ENCODE measurements around the gene FHOD3.

FHOD3 gene

DNA sequence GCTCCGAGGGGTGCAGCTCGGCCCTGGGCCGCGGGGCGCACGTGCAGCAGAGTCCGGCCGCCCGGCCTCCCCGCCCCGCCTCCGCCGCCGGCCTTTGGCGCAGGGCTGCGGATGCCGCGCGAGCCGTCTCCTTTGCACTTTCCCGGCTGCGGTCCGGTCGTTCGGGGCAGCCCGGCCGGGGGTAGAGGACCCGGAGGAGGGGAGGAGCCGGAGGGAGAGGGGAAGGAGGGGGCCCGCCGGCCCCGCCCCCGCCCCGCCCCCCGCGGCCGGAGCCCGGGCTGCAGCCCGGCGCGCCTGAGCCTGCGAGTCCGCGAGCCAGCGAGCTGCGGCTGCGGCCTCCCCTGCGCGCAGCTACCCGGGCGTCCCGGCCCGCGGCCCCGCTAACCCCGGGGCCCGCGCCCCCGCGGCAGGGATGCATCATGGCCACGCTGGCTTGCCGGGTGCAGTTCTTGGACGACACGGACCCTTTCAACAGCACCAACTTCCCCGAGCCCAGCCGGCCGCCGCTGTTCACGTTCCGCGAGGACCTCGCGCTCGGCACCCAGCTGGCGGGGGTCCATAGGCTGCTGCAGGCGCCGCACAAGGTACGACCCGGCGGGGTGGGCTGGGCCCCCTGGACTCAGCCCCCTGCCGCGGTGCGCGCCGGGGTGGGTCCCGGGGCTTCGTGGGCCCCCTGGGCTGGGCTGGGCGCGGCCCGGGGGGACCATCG lies at the start of gene FHOD3 (continued):
- TF ChIP-seq, protein P1, sequence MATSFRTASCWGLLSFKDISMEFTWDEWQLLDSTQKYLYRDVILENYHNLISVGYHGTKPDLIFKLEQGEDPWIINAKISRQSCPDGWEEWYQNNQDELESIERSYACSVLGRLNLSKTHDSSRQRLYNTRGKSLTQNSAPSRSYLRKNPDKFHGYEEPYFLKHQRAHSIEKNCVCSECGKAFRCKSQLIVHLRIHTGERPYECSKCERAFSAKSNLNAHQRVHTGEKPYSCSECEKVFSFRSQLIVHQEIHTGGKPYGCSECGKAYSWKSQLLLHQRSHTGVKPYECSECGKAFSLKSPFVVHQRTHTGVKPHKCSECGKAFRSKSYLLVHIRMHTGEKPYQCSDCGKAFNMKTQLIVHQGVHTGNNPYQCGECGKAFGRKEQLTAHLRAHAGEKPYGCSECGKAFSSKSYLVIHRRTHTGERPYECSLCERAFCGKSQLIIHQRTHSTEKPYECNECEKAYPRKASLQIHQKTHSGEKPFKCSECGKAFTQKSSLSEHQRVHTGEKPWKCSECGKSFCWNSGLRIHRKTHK (tag by site-specific recombination; IDR thresholded peaks at IDR 0.05) = no peak
- TF ChIP-seq, protein P2, sequence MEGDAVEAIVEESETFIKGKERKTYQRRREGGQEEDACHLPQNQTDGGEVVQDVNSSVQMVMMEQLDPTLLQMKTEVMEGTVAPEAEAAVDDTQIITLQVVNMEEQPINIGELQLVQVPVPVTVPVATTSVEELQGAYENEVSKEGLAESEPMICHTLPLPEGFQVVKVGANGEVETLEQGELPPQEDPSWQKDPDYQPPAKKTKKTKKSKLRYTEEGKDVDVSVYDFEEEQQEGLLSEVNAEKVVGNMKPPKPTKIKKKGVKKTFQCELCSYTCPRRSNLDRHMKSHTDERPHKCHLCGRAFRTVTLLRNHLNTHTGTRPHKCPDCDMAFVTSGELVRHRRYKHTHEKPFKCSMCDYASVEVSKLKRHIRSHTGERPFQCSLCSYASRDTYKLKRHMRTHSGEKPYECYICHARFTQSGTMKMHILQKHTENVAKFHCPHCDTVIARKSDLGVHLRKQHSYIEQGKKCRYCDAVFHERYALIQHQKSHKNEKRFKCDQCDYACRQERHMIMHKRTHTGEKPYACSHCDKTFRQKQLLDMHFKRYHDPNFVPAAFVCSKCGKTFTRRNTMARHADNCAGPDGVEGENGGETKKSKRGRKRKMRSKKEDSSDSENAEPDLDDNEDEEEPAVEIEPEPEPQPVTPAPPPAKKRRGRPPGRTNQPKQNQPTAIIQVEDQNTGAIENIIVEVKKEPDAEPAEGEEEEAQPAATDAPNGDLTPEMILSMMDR (tag by site-specific recombination; IDR thresholded peaks at IDR 0.05) = no peak
- TF ChIP-seq, protein P3, sequence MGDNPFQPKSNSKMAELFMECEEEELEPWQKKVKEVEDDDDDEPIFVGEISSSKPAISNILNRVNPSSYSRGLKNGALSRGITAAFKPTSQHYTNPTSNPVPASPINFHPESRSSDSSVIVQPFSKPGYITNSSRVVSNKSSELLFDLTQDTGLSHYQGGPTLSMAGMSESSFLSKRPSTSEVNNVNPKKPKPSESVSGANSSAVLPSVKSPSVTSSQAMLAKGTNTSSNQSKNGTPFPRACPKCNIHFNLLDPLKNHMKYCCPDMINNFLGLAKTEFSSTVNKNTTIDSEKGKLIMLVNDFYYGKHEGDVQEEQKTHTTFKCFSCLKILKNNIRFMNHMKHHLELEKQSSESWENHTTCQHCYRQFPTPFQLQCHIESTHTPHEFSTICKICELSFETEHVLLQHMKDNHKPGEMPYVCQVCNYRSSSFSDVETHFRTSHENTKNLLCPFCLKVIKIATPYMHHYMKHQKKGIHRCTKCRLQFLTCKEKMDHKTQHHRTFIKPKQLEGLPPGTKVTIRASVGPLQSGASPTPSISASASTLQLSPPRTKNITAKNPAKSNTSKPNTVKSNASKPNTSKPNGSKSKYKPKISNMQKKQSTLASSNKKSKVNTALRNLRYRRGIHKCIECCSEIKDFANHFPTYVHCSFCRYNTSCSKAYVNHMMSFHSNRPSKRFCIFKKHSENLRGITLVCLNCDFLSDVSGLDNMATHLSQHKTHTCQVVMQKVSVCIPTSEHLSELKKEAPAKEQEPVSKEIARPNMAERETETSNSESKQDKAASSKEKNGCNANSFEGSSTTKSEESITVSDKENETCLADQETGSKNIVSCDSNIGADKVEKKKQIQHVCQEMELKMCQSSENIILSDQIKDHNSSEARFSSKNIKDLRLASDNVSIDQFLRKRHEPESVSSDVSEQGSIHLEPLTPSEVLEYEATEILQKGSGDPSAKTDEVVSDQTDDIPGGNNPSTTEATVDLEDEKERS (tag by site-specific recombination; IDR thresholded peaks at IDR 0.05) = no peak
- TF ChIP-seq ZNF791 (tag by site-specific recombination; IDR thresholded peaks at IDR 0.05) (no peak), ZNF561 (tag by site-specific recombination; IDR thresholded peaks at IDR 0.05; ENCODE audit: borderline replicate concordance) (peak; percentile 27; the same call in 1 of the 2 replicates), ZNF174 (tag by site-specific recombination; IDR thresholded peaks at IDR 0.05) (0 out of 2 replicates have a peak, but pooled peaks have one; percentile 42), GLI4 (tag by site-specific recombination; IDR thresholded peaks at IDR 0.05) (no peak), ZNF132 (tag by site-specific recombination; IDR thresholded peaks at IDR 0.05; ENCODE audit: borderline replicate concordance) (no peak), ZNF155 (tag by site-specific recombination; IDR thresholded peaks at IDR 0.05) (no peak), ZNF239 (tag by site-specific recombination; IDR thresholded peaks at IDR 0.05) (no peak), ZNF600 (tag by site-specific recombination; IDR thresholded peaks at IDR 0.05) (no peak), ZNF558 (tag by site-specific recombination; IDR thresholded peaks at IDR 0.05) (no peak), ZNF610 (tag by site-specific recombination; IDR thresholded peaks at IDR 0.05; ENCODE audit: borderline replicate concordance) (no peak), IKZF3 (tag by site-specific recombination; IDR thresholded peaks at IDR 0.05) (no peak), ZSCAN23 (tag by site-specific recombination; IDR thresholded peaks at IDR 0.05) (no peak), ZNF626 (tag by site-specific recombination; IDR thresholded peaks at IDR 0.05) (no peak), ZNF837 (tag by site-specific recombination; IDR thresholded peaks at IDR 0.05) (no peak), ZSCAN16 (tag by site-specific recombination; IDR thresholded peaks at IDR 0.05) (no peak), ZBTB8A (tag by site-specific recombination; IDR thresholded peaks at IDR 0.05) (peak; percentile 30; the same call in 1 of the 2 replicates), ZNF560 (tag by site-specific recombination; IDR thresholded peaks at IDR 0.05; ENCODE audit: borderline replicate concordance) (no peak), TRIM28 (IDR thresholded peaks at IDR 0.05; ENCODE audit: borderline replicate concordance, low read length) (no peak)
- TF ChIP-seq, protein P4, sequence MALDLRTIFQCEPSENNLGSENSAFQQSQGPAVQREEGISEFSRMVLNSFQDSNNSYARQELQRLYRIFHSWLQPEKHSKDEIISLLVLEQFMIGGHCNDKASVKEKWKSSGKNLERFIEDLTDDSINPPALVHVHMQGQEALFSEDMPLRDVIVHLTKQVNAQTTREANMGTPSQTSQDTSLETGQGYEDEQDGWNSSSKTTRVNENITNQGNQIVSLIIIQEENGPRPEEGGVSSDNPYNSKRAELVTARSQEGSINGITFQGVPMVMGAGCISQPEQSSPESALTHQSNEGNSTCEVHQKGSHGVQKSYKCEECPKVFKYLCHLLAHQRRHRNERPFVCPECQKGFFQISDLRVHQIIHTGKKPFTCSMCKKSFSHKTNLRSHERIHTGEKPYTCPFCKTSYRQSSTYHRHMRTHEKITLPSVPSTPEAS (tag by site-specific recombination; IDR thresholded peaks at IDR 0.05) = no peak
- TF ChIP-seq, protein P5, sequence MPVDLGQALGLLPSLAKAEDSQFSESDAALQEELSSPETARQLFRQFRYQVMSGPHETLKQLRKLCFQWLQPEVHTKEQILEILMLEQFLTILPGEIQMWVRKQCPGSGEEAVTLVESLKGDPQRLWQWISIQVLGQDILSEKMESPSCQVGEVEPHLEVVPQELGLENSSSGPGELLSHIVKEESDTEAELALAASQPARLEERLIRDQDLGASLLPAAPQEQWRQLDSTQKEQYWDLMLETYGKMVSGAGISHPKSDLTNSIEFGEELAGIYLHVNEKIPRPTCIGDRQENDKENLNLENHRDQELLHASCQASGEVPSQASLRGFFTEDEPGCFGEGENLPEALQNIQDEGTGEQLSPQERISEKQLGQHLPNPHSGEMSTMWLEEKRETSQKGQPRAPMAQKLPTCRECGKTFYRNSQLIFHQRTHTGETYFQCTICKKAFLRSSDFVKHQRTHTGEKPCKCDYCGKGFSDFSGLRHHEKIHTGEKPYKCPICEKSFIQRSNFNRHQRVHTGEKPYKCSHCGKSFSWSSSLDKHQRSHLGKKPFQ (tag by site-specific recombination; IDR thresholded peaks at IDR 0.05) = no peak
- TF ChIP-seq, protein P6, sequence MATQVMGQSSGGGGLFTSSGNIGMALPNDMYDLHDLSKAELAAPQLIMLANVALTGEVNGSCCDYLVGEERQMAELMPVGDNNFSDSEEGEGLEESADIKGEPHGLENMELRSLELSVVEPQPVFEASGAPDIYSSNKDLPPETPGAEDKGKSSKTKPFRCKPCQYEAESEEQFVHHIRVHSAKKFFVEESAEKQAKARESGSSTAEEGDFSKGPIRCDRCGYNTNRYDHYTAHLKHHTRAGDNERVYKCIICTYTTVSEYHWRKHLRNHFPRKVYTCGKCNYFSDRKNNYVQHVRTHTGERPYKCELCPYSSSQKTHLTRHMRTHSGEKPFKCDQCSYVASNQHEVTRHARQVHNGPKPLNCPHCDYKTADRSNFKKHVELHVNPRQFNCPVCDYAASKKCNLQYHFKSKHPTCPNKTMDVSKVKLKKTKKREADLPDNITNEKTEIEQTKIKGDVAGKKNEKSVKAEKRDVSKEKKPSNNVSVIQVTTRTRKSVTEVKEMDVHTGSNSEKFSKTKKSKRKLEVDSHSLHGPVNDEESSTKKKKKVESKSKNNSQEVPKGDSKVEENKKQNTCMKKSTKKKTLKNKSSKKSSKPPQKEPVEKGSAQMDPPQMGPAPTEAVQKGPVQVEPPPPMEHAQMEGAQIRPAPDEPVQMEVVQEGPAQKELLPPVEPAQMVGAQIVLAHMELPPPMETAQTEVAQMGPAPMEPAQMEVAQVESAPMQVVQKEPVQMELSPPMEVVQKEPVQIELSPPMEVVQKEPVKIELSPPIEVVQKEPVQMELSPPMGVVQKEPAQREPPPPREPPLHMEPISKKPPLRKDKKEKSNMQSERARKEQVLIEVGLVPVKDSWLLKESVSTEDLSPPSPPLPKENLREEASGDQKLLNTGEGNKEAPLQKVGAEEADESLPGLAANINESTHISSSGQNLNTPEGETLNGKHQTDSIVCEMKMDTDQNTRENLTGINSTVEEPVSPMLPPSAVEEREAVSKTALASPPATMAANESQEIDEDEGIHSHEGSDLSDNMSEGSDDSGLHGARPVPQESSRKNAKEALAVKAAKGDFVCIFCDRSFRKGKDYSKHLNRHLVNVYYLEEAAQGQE (tag by site-specific recombination; IDR thresholded peaks at IDR 0.05) = no peak
